Panc1 (cell line): ENCODE results near the gene ARHGAP23.

ENCODE experiments used
- POLR2AphosphoS5 ChIP-seq: IDR thresholded peaks from 2 replicates; pipeline ENCODE4 v1.6.1; 2012; ENCODE audit warnings: mild to moderate bottlenecking, low read depth, low read length, moderate library complexity
- TF ChIP-seq, protein P1 (sequence below): fragments of 450-650 bp; IDR thresholded peaks from 2 replicates; pipeline ENCODE4 v1.5.1; 2017; ENCODE audit warnings: mild to moderate bottlenecking

DNA sequence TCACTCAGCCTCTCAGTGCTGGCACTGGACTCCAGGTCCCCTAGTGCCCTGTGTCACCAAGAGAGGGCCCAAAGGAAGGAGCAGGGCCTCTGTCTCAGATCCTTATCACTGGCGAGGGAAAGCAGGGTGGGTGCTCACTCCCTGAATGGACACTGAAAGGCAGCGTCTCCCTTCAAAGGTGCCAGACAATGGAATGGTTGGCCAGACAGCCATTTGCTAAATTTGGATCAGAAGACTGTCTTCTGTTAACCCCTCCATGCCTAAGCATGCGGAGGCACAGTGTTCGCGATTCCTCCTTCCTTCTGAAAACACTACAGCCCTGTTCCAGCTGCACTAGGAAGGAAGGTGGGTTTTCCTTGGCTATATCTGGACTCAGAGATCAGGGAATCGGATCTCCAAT lies 129.1 kb downstream of the ARHGAP23 start:
- TF ChIP-seq, protein P1, sequence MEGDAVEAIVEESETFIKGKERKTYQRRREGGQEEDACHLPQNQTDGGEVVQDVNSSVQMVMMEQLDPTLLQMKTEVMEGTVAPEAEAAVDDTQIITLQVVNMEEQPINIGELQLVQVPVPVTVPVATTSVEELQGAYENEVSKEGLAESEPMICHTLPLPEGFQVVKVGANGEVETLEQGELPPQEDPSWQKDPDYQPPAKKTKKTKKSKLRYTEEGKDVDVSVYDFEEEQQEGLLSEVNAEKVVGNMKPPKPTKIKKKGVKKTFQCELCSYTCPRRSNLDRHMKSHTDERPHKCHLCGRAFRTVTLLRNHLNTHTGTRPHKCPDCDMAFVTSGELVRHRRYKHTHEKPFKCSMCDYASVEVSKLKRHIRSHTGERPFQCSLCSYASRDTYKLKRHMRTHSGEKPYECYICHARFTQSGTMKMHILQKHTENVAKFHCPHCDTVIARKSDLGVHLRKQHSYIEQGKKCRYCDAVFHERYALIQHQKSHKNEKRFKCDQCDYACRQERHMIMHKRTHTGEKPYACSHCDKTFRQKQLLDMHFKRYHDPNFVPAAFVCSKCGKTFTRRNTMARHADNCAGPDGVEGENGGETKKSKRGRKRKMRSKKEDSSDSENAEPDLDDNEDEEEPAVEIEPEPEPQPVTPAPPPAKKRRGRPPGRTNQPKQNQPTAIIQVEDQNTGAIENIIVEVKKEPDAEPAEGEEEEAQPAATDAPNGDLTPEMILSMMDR, result no peak
- TF ChIP-seq POLR2AphosphoS5, result no peak
